HFF-Myc (cell line): ENCODE results near the gene CACNA2D3.

Experiments
- DNase-seq: peaks from one replicate; pipeline ENCODE4 v3.0.0-alpha.2; 2011; ENCODE audit warnings: low read depth; ENCODE audit errors: extremely low read depth
- H3K4me3 ChIP-seq: replicated peaks from 2 replicates; pipeline ENCODE4 v1.5.1; 2011; ENCODE audit warnings: low read depth, mild to moderate bottlenecking, control low read depth, low read length
- CTCF ChIP-seq: IDR thresholded peaks from 2 replicates; pipeline ENCODE4 v1.5.1; 2012; ENCODE audit warnings: mild to moderate bottlenecking, low read depth, low read length, control low read depth; ENCODE audit errors: missing control alignments

CACNA2D3 gene

GRCh38 chr3:54963641-54964040 is 841.3 kb downstream of the CACNA2D3 start:
- DNase-seq, result no peak
- TF ChIP-seq CTCF, result no peak
- no peak overlapping the region for H3K4me3 ChIP-seq

- no peak for DNase-seq
- no peak overlapping the region for H3K4me3 ChIP-seq
- TF ChIP-seq CTCF, result no peak
Observed at GRCh38 chr3:54964081-54964480, 841.7 kb downstream of the CACNA2D3 start.

GRCh38 chr3:54965746-54966145 is 843.4 kb downstream of the CACNA2D3 start:
- no peak overlapping the region for H3K4me3 ChIP-seq
- no peak for TF ChIP-seq CTCF
- no peak for DNase-seq

- TF ChIP-seq CTCF, result no peak
- DNase-seq, result no peak
- H3K4me3 ChIP-seq, result no peak overlapping the region
Observed at GRCh38 chr3:54966979-54967378, 844.6 kb downstream of the CACNA2D3 start.

- H3K4me3 ChIP-seq, result no peak overlapping the region
- DNase-seq, result no peak
- TF ChIP-seq CTCF, result no peak
Observed at GRCh38 chr3:54967731-54968161, 845.4 kb downstream of the CACNA2D3 start.

- no peak for DNase-seq
- no peak overlapping the region for H3K4me3 ChIP-seq
- TF ChIP-seq CTCF, result no peak
Observed at GRCh38 chr3:54968546-54969172, 846.3 kb downstream of the CACNA2D3 start.

- no peak for DNase-seq
- no peak overlapping the region for H3K4me3 ChIP-seq
- TF ChIP-seq CTCF, result no peak
Observed at GRCh38 chr3:54969652-54970051, 847.3 kb downstream of the CACNA2D3 start.
